ENCODE measurements around the gene SMYD3. TPM values are rescaled to one million over a fixed set of nuclear protein-coding genes. Genes with fewer than 3 reads are reported as not detected.
A peak's percentile ranks its signal among the peaks of the same experiment; 100 is the strongest.
"Not testable (repeated sequence)": the region's sequence is repeated elsewhere in the genome, so short reads cannot be mapped to it uniquely, and the experiment has no call there.

The SMYD3 gene
- total RNA-seq, 1 donor from 2014 or later: 34.9 TPM

DNA sequence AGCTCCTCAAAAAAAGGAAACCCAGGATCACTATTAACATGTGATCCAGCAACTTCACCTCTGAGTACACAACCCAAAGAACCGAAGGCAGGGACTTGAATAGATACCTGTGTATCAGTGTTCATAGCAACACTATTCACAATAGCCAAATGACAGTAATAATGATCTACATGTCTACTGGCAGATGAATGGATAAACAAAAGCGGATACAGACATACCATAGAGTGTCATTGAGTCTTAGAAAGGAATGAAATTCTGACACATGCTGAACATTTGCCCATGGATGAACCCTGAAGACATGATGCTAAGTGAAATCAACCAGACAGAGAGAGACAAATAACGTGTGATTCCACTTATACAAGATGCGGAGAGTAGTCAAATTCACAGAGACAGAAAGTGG lies 788.1 kb downstream of the SMYD3 start:
- Mint-ChIP-seq H3K27me3 (ENCODE audit: low read depth) (no peaks in the 10 kb centered on the region), H3K36me3 (no peaks in the 10 kb centered on the region), H3K4me1 (no peaks in the 10 kb centered on the region), H3K9me3 (peaks cover 3% of the 10 kb centered on the region), H3K4me3 (no peak overlapping the region), H3K27ac (no peak overlapping the region)
- TF ChIP-seq, protein P1, sequence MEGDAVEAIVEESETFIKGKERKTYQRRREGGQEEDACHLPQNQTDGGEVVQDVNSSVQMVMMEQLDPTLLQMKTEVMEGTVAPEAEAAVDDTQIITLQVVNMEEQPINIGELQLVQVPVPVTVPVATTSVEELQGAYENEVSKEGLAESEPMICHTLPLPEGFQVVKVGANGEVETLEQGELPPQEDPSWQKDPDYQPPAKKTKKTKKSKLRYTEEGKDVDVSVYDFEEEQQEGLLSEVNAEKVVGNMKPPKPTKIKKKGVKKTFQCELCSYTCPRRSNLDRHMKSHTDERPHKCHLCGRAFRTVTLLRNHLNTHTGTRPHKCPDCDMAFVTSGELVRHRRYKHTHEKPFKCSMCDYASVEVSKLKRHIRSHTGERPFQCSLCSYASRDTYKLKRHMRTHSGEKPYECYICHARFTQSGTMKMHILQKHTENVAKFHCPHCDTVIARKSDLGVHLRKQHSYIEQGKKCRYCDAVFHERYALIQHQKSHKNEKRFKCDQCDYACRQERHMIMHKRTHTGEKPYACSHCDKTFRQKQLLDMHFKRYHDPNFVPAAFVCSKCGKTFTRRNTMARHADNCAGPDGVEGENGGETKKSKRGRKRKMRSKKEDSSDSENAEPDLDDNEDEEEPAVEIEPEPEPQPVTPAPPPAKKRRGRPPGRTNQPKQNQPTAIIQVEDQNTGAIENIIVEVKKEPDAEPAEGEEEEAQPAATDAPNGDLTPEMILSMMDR (IDR thresholded peaks at IDR 0.05; ENCODE audit: unreplicated experiment): no peak
- DNase-seq (ENCODE audit: low spot score in 2 of 2, unreplicated experiment in 2 of 2): no peak

DNA sequence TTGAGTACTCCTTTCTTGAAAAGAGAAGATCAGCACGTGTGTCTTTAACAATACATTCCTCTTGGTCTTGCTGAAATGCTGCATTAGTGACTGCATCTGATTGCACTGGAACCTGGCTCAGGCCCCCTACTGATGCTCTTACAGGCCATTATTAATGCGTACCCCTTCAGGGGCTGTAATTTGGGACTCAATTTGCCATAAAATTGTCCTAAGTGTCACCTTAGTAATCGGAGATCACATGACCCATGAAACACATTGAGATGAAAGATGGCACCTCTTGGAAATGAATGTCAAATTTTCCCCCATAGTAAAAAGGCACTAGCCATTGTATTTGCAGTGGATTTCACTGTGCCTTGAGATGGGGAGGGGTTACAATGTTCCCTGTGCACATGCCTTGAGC lies 789.0 kb downstream of the SMYD3 start:
- H3K4me3 Mint-ChIP-seq: no peak overlapping the region
- TF ChIP-seq, protein P1 (IDR thresholded peaks at IDR 0.05; ENCODE audit: unreplicated experiment): no peak
- no peak overlapping the region for H3K27ac Mint-ChIP-seq

DNA sequence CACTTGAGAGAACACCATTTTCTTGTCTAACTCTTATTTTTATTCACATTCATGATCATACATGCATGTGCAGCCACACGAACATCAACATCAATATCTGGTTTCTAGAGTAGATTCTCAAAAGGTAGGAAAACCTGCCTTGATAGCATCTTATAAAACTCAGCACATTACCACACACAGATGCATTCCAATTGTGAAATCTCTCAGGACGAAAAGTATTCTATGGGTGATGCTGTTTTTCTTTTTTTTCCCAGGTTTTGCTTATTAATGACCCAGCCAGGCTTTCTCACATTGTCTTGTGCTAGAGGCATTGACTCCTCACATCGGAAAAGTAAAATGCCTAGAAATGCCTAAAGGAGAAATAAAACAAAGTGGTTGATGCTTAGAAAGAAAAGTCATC lies 789.5 kb downstream of the SMYD3 start:
- DNase-seq (ENCODE audit: low spot score in 2 of 2, unreplicated experiment in 2 of 2): no peak
- Mint-ChIP-seq H3K4me1 (no peaks in the 10 kb centered on the region), H3K9me3 (peaks cover 3% of the 10 kb centered on the region), H3K27me3 (ENCODE audit: low read depth) (no peaks in the 10 kb centered on the region), H3K27ac (no peak overlapping the region), H3K36me3 (no peaks in the 10 kb centered on the region), H3K4me3 (no peak overlapping the region)
- TF ChIP-seq, protein P1 (IDR thresholded peaks at IDR 0.05; ENCODE audit: unreplicated experiment): no peak

More for the DNA sequence above, 789.0 kb downstream of the SMYD3 start:
- H3K4me1 Mint-ChIP-seq: no peaks in the 10 kb centered on the region
- no peaks in the 10 kb centered on the region for H3K36me3 Mint-ChIP-seq
- peaks cover 3% of the 10 kb centered on the region for H3K9me3 Mint-ChIP-seq
- no peak for DNase-seq (ENCODE audit: low spot score in 2 of 2, unreplicated experiment in 2 of 2)
- H3K27me3 Mint-ChIP-seq (ENCODE audit: low read depth): no peaks in the 10 kb centered on the region

DNA sequence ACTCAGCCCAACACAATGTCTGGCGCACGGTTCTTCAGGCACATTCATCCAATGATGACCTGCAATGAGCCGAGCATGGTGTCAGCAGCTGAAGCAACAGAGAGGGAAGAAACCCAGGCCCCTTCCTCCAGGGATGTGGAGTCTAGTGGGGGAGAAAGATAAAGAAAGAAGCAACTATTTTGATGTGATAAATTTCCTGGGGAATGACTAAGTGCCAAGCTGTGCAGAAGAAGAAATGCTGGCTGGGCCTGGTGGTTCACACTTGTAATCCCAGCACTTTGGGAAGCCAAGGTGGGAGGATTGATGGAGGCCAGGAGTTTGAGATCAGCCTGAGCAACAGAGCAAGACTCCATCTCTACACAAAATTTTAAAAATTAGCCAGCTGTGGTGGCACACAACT lies 790.5 kb downstream of the SMYD3 start:
- no peak for DNase-seq (ENCODE audit: low spot score in 2 of 2, unreplicated experiment in 2 of 2)
- Mint-ChIP-seq H3K36me3 (no peaks in the 10 kb centered on the region), H3K9me3 (peaks cover 3% of the 10 kb centered on the region), H3K27ac (no peak overlapping the region), H3K4me1 (no peaks in the 10 kb centered on the region), H3K4me3 (no peak overlapping the region), H3K27me3 (ENCODE audit: low read depth) (no peaks in the 10 kb centered on the region)
- TF ChIP-seq, protein P1 (IDR thresholded peaks at IDR 0.05; ENCODE audit: unreplicated experiment): no peak

DNA sequence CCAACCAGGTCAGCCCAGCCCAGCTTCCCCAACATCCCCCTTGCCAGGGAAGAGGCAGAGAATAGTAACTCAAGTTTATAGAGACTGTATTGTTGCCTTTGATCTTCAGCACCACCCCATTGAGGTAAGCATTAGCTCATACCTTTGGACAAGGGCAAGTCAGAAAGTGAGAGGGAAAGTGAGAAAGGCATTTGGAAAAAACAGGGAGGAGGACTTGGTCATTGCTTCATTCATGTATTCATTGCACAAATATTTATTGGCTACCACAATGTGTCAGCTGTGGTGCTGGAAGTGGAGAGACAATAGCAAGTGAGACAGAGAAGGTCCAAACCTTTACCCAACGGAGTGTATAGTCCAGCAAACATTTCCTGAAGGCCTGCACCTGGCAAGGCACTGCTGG lies 791.1 kb downstream of the SMYD3 start:
- TF ChIP-seq, protein P1 (IDR thresholded peaks at IDR 0.05; ENCODE audit: unreplicated experiment): no peak
- no peaks in the 10 kb centered on the region for H3K27me3 Mint-ChIP-seq (ENCODE audit: low read depth)
- no peaks in the 10 kb centered on the region for H3K36me3 Mint-ChIP-seq
- no peak for DNase-seq (ENCODE audit: low spot score in 2 of 2, unreplicated experiment in 2 of 2)
- H3K27ac Mint-ChIP-seq: no peak overlapping the region
- no peaks in the 10 kb centered on the region for H3K4me1 Mint-ChIP-seq
- peaks cover 3% of the 10 kb centered on the region for H3K9me3 Mint-ChIP-seq
- H3K4me3 Mint-ChIP-seq: no peak overlapping the region

DNA sequence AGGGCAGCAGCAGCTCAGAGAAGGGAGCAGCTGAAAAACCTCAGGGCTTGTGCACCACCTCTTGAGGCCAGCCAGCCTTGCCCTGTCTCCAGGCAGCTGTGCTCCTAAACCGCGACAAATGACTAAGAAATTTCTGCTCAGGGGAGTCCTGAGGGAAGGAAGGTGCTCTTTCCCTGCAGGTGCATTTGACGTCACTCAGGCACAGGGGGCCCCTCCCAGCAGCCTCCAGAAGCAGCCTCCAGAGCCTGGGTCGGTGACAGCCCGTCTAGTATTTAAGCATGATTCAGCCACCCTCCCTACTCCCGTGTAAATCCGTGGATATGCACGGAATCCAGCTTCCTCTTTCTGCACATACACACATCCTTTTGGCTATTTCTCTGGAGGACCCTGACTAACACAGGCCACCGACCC lies 791.8 kb downstream of the SMYD3 start:
- TF ChIP-seq, protein P1 (IDR thresholded peaks at IDR 0.05; ENCODE audit: unreplicated experiment): no peak
- no peaks in the 10 kb centered on the region for H3K27me3 Mint-ChIP-seq (ENCODE audit: low read depth)
- no peaks in the 10 kb centered on the region for H3K36me3 Mint-ChIP-seq
- H3K9me3 Mint-ChIP-seq: peaks cover 3% of the 10 kb centered on the region
- no peak overlapping the region for H3K4me3 Mint-ChIP-seq
- H3K4me1 Mint-ChIP-seq: no peaks in the 10 kb centered on the region
- H3K27ac Mint-ChIP-seq: peak overlapping the region; percentile 47
- no peak for DNase-seq (ENCODE audit: low spot score in 2 of 2, unreplicated experiment in 2 of 2)

DNA sequence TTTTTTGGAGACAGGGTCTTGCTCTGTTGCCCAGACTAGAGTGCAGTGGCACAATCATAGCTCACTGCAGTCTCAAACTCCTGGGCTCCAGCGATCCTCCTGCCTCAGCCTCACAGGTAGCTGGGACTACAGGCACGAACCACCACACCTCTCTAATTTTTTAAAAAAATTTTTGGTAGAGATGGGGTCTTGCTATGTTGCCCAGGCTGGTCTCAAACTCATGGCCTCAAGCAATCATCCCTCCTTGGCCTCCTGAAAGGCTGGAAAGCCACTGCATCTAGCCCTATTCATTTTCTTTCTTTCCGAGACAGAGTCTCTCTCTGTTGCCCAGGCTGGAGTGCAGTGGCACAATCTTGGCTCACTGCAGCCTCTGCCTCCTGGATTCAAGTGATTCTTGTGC lies 793.1 kb downstream of the SMYD3 start:
- H3K9me3 Mint-ChIP-seq; H3K4me3 Mint-ChIP-seq; H3K27ac Mint-ChIP-seq; H3K36me3 Mint-ChIP-seq; H3K27me3 Mint-ChIP-seq (ENCODE audit: low read depth); H3K4me1 Mint-ChIP-seq; DNase-seq (ENCODE audit: low spot score in 2 of 2, unreplicated experiment in 2 of 2): not testable (repeated sequence)

All from mesothelial cell of epicardium (in vitro differentiated cells).